ENCODE results near the gene FAM20B. TPM values are rescaled to one million over a fixed set of nuclear protein-coding genes. Genes with fewer than 3 reads are reported as not detected.
"Not testable (repeated sequence)": the region's sequence is repeated elsewhere in the genome, so short reads cannot be mapped to it uniquely, and the experiment has no call there.

Gene FAM20B
- total and polyA plus RNA-seq, 2 donors (not counting 1 experiment from before 2014, with no cell fraction given): 5.2 to 32.8 TPM

DNA sequence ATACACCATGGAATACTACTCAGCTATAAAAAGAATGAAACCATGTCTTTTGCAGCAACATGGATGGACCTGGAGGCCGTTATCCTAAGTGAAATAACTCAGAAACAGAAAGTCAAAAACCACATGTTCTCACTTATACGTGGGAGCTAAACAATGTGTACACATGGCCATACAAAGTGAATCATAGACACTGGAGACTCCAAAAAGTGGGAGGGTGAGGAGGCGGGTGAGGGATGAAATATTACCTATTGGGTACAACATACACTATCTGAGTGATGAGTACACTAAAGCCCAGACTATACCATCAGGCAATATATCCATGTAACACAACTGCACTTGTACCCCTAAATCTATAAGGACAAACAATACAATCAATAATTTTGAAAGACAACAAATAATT lies 39.5 kb upstream of the FAM20B start:
- ChIA-PET POLR2A (no interaction called here), CTCF (no interaction called here)
- H3K27me3 ChIP-seq (replicated peaks in 1 of 4; ENCODE audit: control extremely low read depth in 1 of 4, control insufficient read depth in 3 of 4, insufficient read depth in 4 of 4, low read length in 3 of 4): no peaks in the 10 kb centered on the region
- H3K9me3 ChIP-seq (ENCODE audit: control extremely low read depth in 1 of 3, control insufficient read depth in 2 of 3, insufficient read depth in 1 of 3, low read length in 2 of 3): no peaks in the 10 kb centered on the region
- H3K27ac Mint-ChIP-seq: no peak overlapping the region
- H3K27me3 Mint-ChIP-seq: no peaks in the 10 kb centered on the region
- no peak for TF ChIP-seq EZH2 (IDR thresholded peaks at IDR 0.05; ENCODE audit: borderline replicate concordance, insufficient read depth, low read depth, low read length, poor library complexity, severe bottlenecking)
- TF ChIP-seq, protein P1, sequence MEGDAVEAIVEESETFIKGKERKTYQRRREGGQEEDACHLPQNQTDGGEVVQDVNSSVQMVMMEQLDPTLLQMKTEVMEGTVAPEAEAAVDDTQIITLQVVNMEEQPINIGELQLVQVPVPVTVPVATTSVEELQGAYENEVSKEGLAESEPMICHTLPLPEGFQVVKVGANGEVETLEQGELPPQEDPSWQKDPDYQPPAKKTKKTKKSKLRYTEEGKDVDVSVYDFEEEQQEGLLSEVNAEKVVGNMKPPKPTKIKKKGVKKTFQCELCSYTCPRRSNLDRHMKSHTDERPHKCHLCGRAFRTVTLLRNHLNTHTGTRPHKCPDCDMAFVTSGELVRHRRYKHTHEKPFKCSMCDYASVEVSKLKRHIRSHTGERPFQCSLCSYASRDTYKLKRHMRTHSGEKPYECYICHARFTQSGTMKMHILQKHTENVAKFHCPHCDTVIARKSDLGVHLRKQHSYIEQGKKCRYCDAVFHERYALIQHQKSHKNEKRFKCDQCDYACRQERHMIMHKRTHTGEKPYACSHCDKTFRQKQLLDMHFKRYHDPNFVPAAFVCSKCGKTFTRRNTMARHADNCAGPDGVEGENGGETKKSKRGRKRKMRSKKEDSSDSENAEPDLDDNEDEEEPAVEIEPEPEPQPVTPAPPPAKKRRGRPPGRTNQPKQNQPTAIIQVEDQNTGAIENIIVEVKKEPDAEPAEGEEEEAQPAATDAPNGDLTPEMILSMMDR (IDR thresholded peaks at IDR 0.05): no peak
- H3K4me1 ChIP-seq (ENCODE audit: control insufficient read depth in 2 of 2, insufficient read depth in 2 of 2, low read length in 2 of 2): no peaks in the 10 kb centered on the region
- H3K27ac ChIP-seq (ENCODE audit: low read length in 2 of 2): no peak overlapping the region
- intact Hi-C loops (cut with micrococcal nuclease): no loop called here
- no peak overlapping the region for H3K4me3 ChIP-seq (ENCODE audit: control extremely low read depth in 1 of 5, extremely low read depth in 1 of 5, insufficient read depth in 1 of 5, low read depth in 2 of 5, low read length in 4 of 5)
- DNase-seq (no peak), ATAC-seq (ENCODE audit: low read depth) (no peak)
- no peaks in the 10 kb centered on the region for H4K20me1 ChIP-seq (ENCODE audit: control insufficient read depth, insufficient read depth, low read length, poor library complexity, severe bottlenecking)
- no peak overlapping the region for H3K4me3 Mint-ChIP-seq
- no peaks in the 10 kb centered on the region for H3K4me1 Mint-ChIP-seq
- H2AFZ ChIP-seq (ENCODE audit: insufficient read depth, low read depth, low read length, poor library complexity, severe bottlenecking): no peak overlapping the region
- no peak overlapping the region for H3K9ac ChIP-seq (ENCODE audit: low read length)
- no peak overlapping the region for H3K4me2 ChIP-seq (replicated peaks; ENCODE audit: low read depth, low read length, poor library complexity, severe bottlenecking)
- peaks cover under 1% of the 10 kb centered on the region for H3K9me3 Mint-ChIP-seq (ENCODE audit: insufficient read depth)
- H3K36me3 ChIP-seq (replicated peaks in 1 of 2; ENCODE audit: control extremely low read depth in 1 of 2, control insufficient read depth in 1 of 2, extremely low read depth in 1 of 2, insufficient read depth in 2 of 2, low read length in 1 of 2): no peaks in the 10 kb centered on the region
- 89% methylated on average over 2 of the region's 3 CpGs for WGBS (ENCODE audit: insufficient coverage)
- H3K79me2 ChIP-seq (ENCODE audit: control insufficient read depth, insufficient read depth, low read length): no peaks in the 10 kb centered on the region

DNA sequence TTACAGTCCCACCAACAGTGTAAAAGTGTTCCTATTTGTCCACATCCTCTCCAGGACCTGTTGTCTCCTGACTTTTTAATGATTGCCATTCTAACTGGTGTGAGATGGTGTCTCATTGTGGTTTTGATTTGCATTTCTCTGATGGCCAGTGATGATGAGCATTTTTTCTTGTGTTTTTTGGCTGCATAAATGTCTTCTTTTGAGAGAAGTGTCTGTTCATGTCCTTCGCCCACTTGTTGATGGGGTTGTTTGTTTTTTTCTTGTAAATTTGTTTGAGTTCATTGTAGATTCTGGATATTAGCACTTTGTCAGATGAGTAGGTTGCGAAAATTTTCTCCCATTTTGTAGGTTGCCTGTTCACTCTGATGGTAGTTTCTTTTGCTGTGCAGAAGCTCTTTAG lies 37.5 kb upstream of the FAM20B start:
- POLR2A ChIA-PET; H3K27ac Mint-ChIP-seq; H3K4me3 Mint-ChIP-seq; DNase-seq; H3K9me3 ChIP-seq (ENCODE audit: control extremely low read depth in 1 of 3, control insufficient read depth in 2 of 3, insufficient read depth in 1 of 3, low read length in 2 of 3); H3K4me3 ChIP-seq (ENCODE audit: control extremely low read depth in 1 of 5, extremely low read depth in 1 of 5, insufficient read depth in 1 of 5, low read depth in 2 of 5, low read length in 4 of 5); H3K4me1 Mint-ChIP-seq; ATAC-seq (ENCODE audit: low read depth); CTCF ChIA-PET; H4K20me1 ChIP-seq (ENCODE audit: control insufficient read depth, insufficient read depth, low read length, poor library complexity, severe bottlenecking); H3K4me2 ChIP-seq (replicated peaks; ENCODE audit: low read depth, low read length, poor library complexity, severe bottlenecking); H3K27me3 ChIP-seq (replicated peaks in 1 of 4; ENCODE audit: control extremely low read depth in 1 of 4, control insufficient read depth in 3 of 4, insufficient read depth in 4 of 4, low read length in 3 of 4); H2AFZ ChIP-seq (ENCODE audit: insufficient read depth, low read depth, low read length, poor library complexity, severe bottlenecking); H3K4me1 ChIP-seq (ENCODE audit: control insufficient read depth in 2 of 2, insufficient read depth in 2 of 2, low read length in 2 of 2); H3K79me2 ChIP-seq (ENCODE audit: control insufficient read depth, insufficient read depth, low read length); H3K27ac ChIP-seq (ENCODE audit: low read length in 2 of 2); H3K9me3 Mint-ChIP-seq (ENCODE audit: insufficient read depth); H3K27me3 Mint-ChIP-seq; intact Hi-C loops (cut with micrococcal nuclease); H3K9ac ChIP-seq (ENCODE audit: low read length); H3K36me3 ChIP-seq (replicated peaks in 1 of 2; ENCODE audit: control extremely low read depth in 1 of 2, control insufficient read depth in 1 of 2, extremely low read depth in 1 of 2, insufficient read depth in 2 of 2, low read length in 1 of 2): not testable (repeated sequence)
- no CpG with 5 or more reads among the region's 2 CpGs for WGBS (ENCODE audit: insufficient coverage)

Data from B cell (primary cell).